GM19193 (cell line): Measurements from ENCODE around the gene AP4S1.

Source experiments
- POLR2A ChIP-seq: IDR thresholded peaks from 4 replicates; pipeline ENCODE4 v1.6.1; 2011; ENCODE audit not compliant: insufficient read depth, insufficient read length; ENCODE audit errors: extremely low read depth

Gene AP4S1

GRCh38 chr14:31137214-31137889, 111.9 kb downstream of the AP4S1 start:
- TF ChIP-seq POLR2A: no peak

- no peak for TF ChIP-seq POLR2A
These were observed 112.9 kb downstream of the AP4S1 start for GRCh38 chr14:31138301-31138700.

GRCh38 chr14:31139301-31139847, 113.9 kb downstream of the AP4S1 start:
- no peak for TF ChIP-seq POLR2A

- TF ChIP-seq POLR2A: no peak
These were observed 117.1 kb downstream of the AP4S1 start for GRCh38 chr14:31142455-31143087.
